Kidney epithelial cell (primary cell): ENCODE data around the gene ITCH. TPM values are rescaled to one million over a fixed set of nuclear protein-coding genes. Genes with fewer than 3 reads are reported as not detected.
"Not testable (repeated sequence)": the region's sequence is repeated elsewhere in the genome, so short reads cannot be mapped to it uniquely, and the experiment has no call there.

Source experiments
- DNase-seq: peaks from one replicate; pipeline ENCODE4 v3.0.0-alpha.2; 2010; ENCODE audit warnings: low read depth
- H3K27me3 ChIP-seq: 2 replicates; pipeline ENCODE4 v1.6.0; 2011; ENCODE audit warnings: low read length; ENCODE audit not compliant: control insufficient read depth, insufficient read depth
- H3K36me3 ChIP-seq: 2 replicates; pipeline ENCODE4 v1.5.1; 2011; ENCODE audit warnings: low read length; ENCODE audit not compliant: control insufficient read depth, insufficient read depth
- H3K4me3 ChIP-seq: 2 replicates; pipeline ENCODE4 v1.5.1; 2011; ENCODE audit warnings: low read depth, mild to moderate bottlenecking, control low read depth, low read length
- CTCF ChIP-seq: IDR thresholded peaks from 2 replicates; pipeline ENCODE4 v1.5.1; 2011; ENCODE audit warnings: mild to moderate bottlenecking, moderate library complexity, low read length, control low read depth, inconsistent platforms; ENCODE audit not compliant: insufficient read depth, poor library complexity, severe bottlenecking
- total RNA-seq: library from RNA; depleted of rRNA; stranded (reverse); fragments of >200 nt; gene quantifications from 2 replicates; pipeline ENCODE4 v1.2.3, GENCODE V29; 2015

ITCH gene
- total RNA-seq, 1 donor from 2014 or later, result 53.5 TPM

- no peak for TF ChIP-seq CTCF
- H3K36me3 ChIP-seq, result no peaks in the 10 kb centered on the region
- no peak for DNase-seq
- no peaks in the 10 kb centered on the region for H3K27me3 ChIP-seq
- no peak overlapping the region for H3K4me3 ChIP-seq
Observed at GRCh38 chr20:34512266-34512954, 149.3 kb downstream of the ITCH start.

- H3K4me3 ChIP-seq, result no peak overlapping the region
- no peaks in the 10 kb centered on the region for H3K27me3 ChIP-seq
- no peak for TF ChIP-seq CTCF
- DNase-seq, result no peak
- H3K36me3 ChIP-seq, result no peaks in the 10 kb centered on the region
Observed at GRCh38 chr20:34512955-34513419, 149.9 kb downstream of the ITCH start.

GRCh38 chr20:34514034-34514433, 151.0 kb downstream of the ITCH start:
- not testable (repeated sequence) for H3K4me3 ChIP-seq, H3K36me3 ChIP-seq, DNase-seq, H3K27me3 ChIP-seq

GRCh38 chr20:34514897-34515483, 151.9 kb downstream of the ITCH start:
- no peaks in the 10 kb centered on the region for H3K36me3 ChIP-seq
- no peak for DNase-seq
- TF ChIP-seq CTCF, result no peak
- H3K4me3 ChIP-seq, result peak overlapping the region; percentile 65
- no peaks in the 10 kb centered on the region for H3K27me3 ChIP-seq

GRCh38 chr20:34515484-34516246, 152.6 kb downstream of the ITCH start:
- peak overlapping the region; percentile 65 for H3K4me3 ChIP-seq
- no peaks in the 10 kb centered on the region for H3K27me3 ChIP-seq
- no peak for DNase-seq
- TF ChIP-seq CTCF, result no peak
- no peaks in the 10 kb centered on the region for H3K36me3 ChIP-seq
